Endothelial cell of umbilical vein (primary cell): ENCODE data around the gene ABHD18. TPM values are rescaled to one million over a fixed set of nuclear protein-coding genes. Genes with fewer than 3 reads are reported as not detected.

Source experiments
- BruUV-seq: library from RNA; stranded (reverse); fragments of 400-500 nt; replicated peaks from 2 replicates; lab custom pipeline; 2021; lab: Mats Ljungman, UMichigan
- CTCF ChIA-PET: fragments of 300-600, 350-600 bp; sonication (Branson Sonifier 250); formaldehyde crosslinking; loops from one replicate; lab custom pipeline; 2021; ENCODE audit warnings: antibody characterized with exemption, inconsistent platforms; lab: Charles Lee
- POLR2A ChIA-PET: fragments of 300-600, 350-600 bp; sonication (Branson Sonifier 250); formaldehyde crosslinking; loops from one replicate; lab custom pipeline; 2021; ENCODE audit warnings: antibody characterized with exemption, inconsistent platforms; lab: Charles Lee
- DNase-seq: peaks from one replicate; pipeline ENCODE4 v3.0.0-alpha.2; 2011; ENCODE audit warnings: low read depth, low spot score
- FAIRE-seq: peaks from 2 replicates; lab custom pipeline; 2011; peaks lifted over from hg19 to GRCh38; lab: Jason Lieb, UNC
- H2AFZ ChIP-seq: 2 replicates; pipeline ENCODE4 v1.6.0; 2012; ENCODE audit warnings: low read depth, low read length, control low read depth, inconsistent platforms
- H3K27ac ChIP-seq: 2 replicates; pipeline ENCODE4 v1.5.1; 2011; ENCODE audit warnings: low read depth, mild to moderate bottlenecking, control low read depth, low read length, moderate library complexity; ENCODE audit not compliant: insufficient read depth
- H3K27me3 ChIP-seq, 2 experiments: 2 replicates each; pipeline versions ENCODE4 v1.6.0 to v1.6.1; 2011; ENCODE audit warnings: low read length in 2 of 2, mixed read lengths in 1 of 2; ENCODE audit not compliant: control insufficient read depth in 2 of 2, insufficient read depth in 2 of 2
- H3K36me3 ChIP-seq, 2 experiments: 2 replicates in 1 of 2; 3 replicates in 1 of 2; pipeline ENCODE4 v1.5.1; 2011; ENCODE audit warnings: low read length in 2 of 2, mild to moderate bottlenecking in 1 of 2, moderate library complexity in 1 of 2; ENCODE audit not compliant: control insufficient read depth in 2 of 2, insufficient read depth in 2 of 2; ENCODE audit errors: extremely low read depth in 1 of 2
- H3K4me1 ChIP-seq: 3 replicates; pipeline ENCODE4 v1.5.1; 2011; ENCODE audit warnings: mild to moderate bottlenecking, low read length; ENCODE audit not compliant: control insufficient read depth, insufficient read depth; ENCODE audit errors: extremely low read depth
- H3K4me2 ChIP-seq: 2 replicates; pipeline ENCODE4 v1.6.1; 2011; ENCODE audit warnings: low read length, control low read depth, mixed read lengths; ENCODE audit not compliant: insufficient read depth
- H3K4me3 ChIP-seq, 3 experiments: fragments of 200-600 bp in 1 of 3; sonication (generic), shearing (Covaris generic) in 1 of 3; replicated peaks in 1 of 3; 2 replicates each; pipeline ENCODE4 v1.5.1; 2011 to 2016; ENCODE audit warnings: control low read depth in 3 of 3, low read length in 3 of 3, mild to moderate bottlenecking in 2 of 3, inconsistent platforms in 1 of 3, low read depth in 1 of 3, moderate library complexity in 1 of 3; ENCODE audit not compliant: insufficient read depth in 1 of 3
- H3K79me2 ChIP-seq: 2 replicates; pipeline ENCODE4 v1.6.0; 2012; ENCODE audit warnings: low read length, inconsistent platforms; ENCODE audit not compliant: control insufficient read depth, insufficient read depth
- H3K9ac ChIP-seq: replicated peaks from 2 replicates; pipeline ENCODE3; 2011; ENCODE audit warnings: low read length, control low read depth; ENCODE audit not compliant: insufficient read depth; ENCODE audit errors: extremely low read depth
- H3K9me1 ChIP-seq: replicated peaks from 3 replicates; pipeline ENCODE4 v1.6.0; 2011; ENCODE audit warnings: mild to moderate bottlenecking, low read length; ENCODE audit not compliant: control insufficient read depth, insufficient read depth; ENCODE audit errors: extremely low read depth
- H3K9me3 ChIP-seq: replicated peaks from 2 replicates; pipeline ENCODE4 v1.5.1; 2012; ENCODE audit warnings: low read length, inconsistent platforms; ENCODE audit not compliant: control insufficient read depth, insufficient read depth
- H4K20me1 ChIP-seq: replicated peaks from 2 replicates; pipeline ENCODE3; 2011; ENCODE audit warnings: mild to moderate bottlenecking, low read length; ENCODE audit not compliant: control insufficient read depth, insufficient read depth; ENCODE audit errors: extremely low read depth
- CTCF ChIP-seq, 2 donors: IDR thresholded peaks; 1 replicate in 1 of 2; 2 replicates in 1 of 2; pipeline ENCODE4 v1.5.1; 2011; ENCODE audit warnings: low read length in 2 of 2, mild to moderate bottlenecking in 2 of 2, moderate library complexity in 2 of 2, control low read depth in 1 of 2, inconsistent platforms in 1 of 2, low read depth in 1 of 2; ENCODE audit not compliant: insufficient read depth in 1 of 2; ENCODE audit errors: extremely low read depth in 1 of 2
- FOS ChIP-seq: IDR thresholded peaks from 2 replicates; pipeline ENCODE4 v1.6.1; 2011; ENCODE audit warnings: mild to moderate bottlenecking, low read length, moderate library complexity, borderline replicate concordance; ENCODE audit not compliant: insufficient read depth
- GATA2 ChIP-seq: IDR thresholded peaks from 2 replicates; pipeline ENCODE4 v1.7.0; 2011; ENCODE audit warnings: low read depth, mild to moderate bottlenecking, moderate library complexity, mixed read lengths, low read length; ENCODE audit not compliant: insufficient read length, insufficient read depth
- JUN ChIP-seq: IDR thresholded peaks from 2 replicates; pipeline ENCODE4 v1.6.1; 2011; ENCODE audit warnings: borderline replicate concordance, low read depth; ENCODE audit not compliant: insufficient read length, insufficient read depth
- MAX ChIP-seq: IDR thresholded peaks from 2 replicates; pipeline ENCODE4 v1.6.1; 2011; ENCODE audit not compliant: insufficient read depth, insufficient read length
- MYC ChIP-seq: IDR thresholded peaks from one replicate; pipeline ENCODE4 v1.6.1; 2011; ENCODE audit warnings: mild to moderate bottlenecking, low read depth, low read length
- POLR2A ChIP-seq: IDR thresholded peaks from 2 replicates; pipeline ENCODE4 v1.6.1; 2012; ENCODE audit warnings: low read depth, mild to moderate bottlenecking, control low read depth, low read length
- POLR2AphosphoS5 ChIP-seq: IDR thresholded peaks from 2 replicates; pipeline ENCODE4 v1.6.1; 2012; ENCODE audit warnings: low read depth, mild to moderate bottlenecking, control low read depth, low read length, moderate library complexity; ENCODE audit not compliant: insufficient read depth
- dilution Hi-C: fragments of 300-500 bp; cut with MboI; formaldehyde crosslinking; loops from one replicate; pipeline ENCODE4 v1.15.0; 2019; ENCODE audit warnings: low sequenced_read_pairs; ENCODE audit not compliant: extremely low pct_ligation_motif_present
- intact Hi-C: fragments of 100-400 bp; cut with micrococcal nuclease; formaldehyde crosslinking; loops from one replicate; pipeline ENCODE4 v1.10.0; 2022
- polyA plus RNA-seq, 4 experiments: library from polyadenylated mRNA; depleted of rRNA in 3 of 4; stranded (reverse) in 3 of 4; unstranded in 1 of 4; fragments of >200 nt; gene quantifications; 2 replicates each; pipeline versions ENCODE4 v1.2.1 to v1.2.3, GENCODE V29; 2011 to 2012; ENCODE audit warnings: missing spikeins in 1 of 4
- total RNA-seq: library from RNA; stranded (reverse); gene quantifications from 2 replicates; pipeline ENCODE4 v1.2.3, GENCODE V29; 2021

Gene ABHD18
- total and polyA plus RNA-seq, 2 donors (not counting 3 experiments of a cell fraction or from before 2014, with no cell fraction given) = 2.4 to 9.1 TPM

GRCh38 chr4:127920521-127920920, 44.7 kb upstream of the ABHD18 start:
- no peak overlapping the region for H3K9ac ChIP-seq
- no peak overlapping the region for H3K4me3 ChIP-seq
- no peaks in the 10 kb centered on the region for H3K4me1 ChIP-seq
- H3K9me3 ChIP-seq = no peaks in the 10 kb centered on the region
- BruUV-seq = no TSS peak
- no peaks in the 10 kb centered on the region for H3K36me3 ChIP-seq
- intact Hi-C loops (no loop called here), dilution Hi-C loops (no loop called here)
- H4K20me1 ChIP-seq = no peaks in the 10 kb centered on the region
- no peaks in the 10 kb centered on the region for H3K79me2 ChIP-seq
- no peak for DNase-seq
- no peak overlapping the region for H3K27ac ChIP-seq
- no peaks in the 10 kb centered on the region for H3K27me3 ChIP-seq
- H3K4me2 ChIP-seq = no peak overlapping the region
- H3K9me1 ChIP-seq = no peaks in the 10 kb centered on the region
- TF ChIP-seq FOS (no peak), GATA2 (no peak), MYC (no peak), POLR2AphosphoS5 (no peak), CTCF (IDR thresholded peaks at IDR 0.05; ENCODE audit: extremely low read depth in 1 of 2, insufficient read depth in 1 of 2, low read depth in 1 of 2, low read length in 2 of 2) (no peak), MAX (no peak), POLR2A (no peak), JUN (no peak)
- no peak overlapping the region for H2AFZ ChIP-seq
- ChIA-PET POLR2A (no interaction called here), CTCF (no interaction called here)
- FAIRE-seq = no peak
